Spinal cord (tissue), 10 donors: ENCODE measurements around the gene GP1BB. TPM values are rescaled to one million over a fixed set of nuclear protein-coding genes. Genes with fewer than 3 reads are reported as not detected.

Source experiments
- DNase-seq, 6 donors: peaks; one replicate each; pipeline versions ENCODE4 v3.0.0 to v3.0.0-alpha.2; 2013 to 2015; ENCODE audit warnings: low spot score in 6 of 6, low read depth in 4 of 6
- H3K27ac ChIP-seq: one replicate; pipeline ENCODE4 v1.5.1; 2013; ENCODE audit warnings: low read depth, low read length, control low read depth
- H3K27me3 ChIP-seq: one replicate; pipeline ENCODE4 v1.6.1; 2013; ENCODE audit warnings: low read length; ENCODE audit not compliant: control insufficient read depth, insufficient read depth
- H3K36me3 ChIP-seq: one replicate; pipeline ENCODE4 v1.6.1; 2013; ENCODE audit warnings: low read length; ENCODE audit not compliant: control insufficient read depth, insufficient read depth
- H3K4me1 ChIP-seq: one replicate; pipeline ENCODE4 v1.6.1; 2013; ENCODE audit warnings: low read length; ENCODE audit not compliant: control insufficient read depth, insufficient read depth
- H3K4me3 ChIP-seq: one replicate; pipeline ENCODE4 v1.5.1; 2013; ENCODE audit warnings: low read depth, low read length, control low read depth
- H3K9me3 ChIP-seq: one replicate; pipeline ENCODE4 v1.6.1; 2013; ENCODE audit warnings: low read length; ENCODE audit not compliant: control insufficient read depth, insufficient read depth
- WGBS: methylation state at CpG from one replicate; pipeline ENCODE4 v1.1.5; 2013; ENCODE audit warnings: missing lambda C conversion rate; ENCODE audit not compliant: insufficient coverage; 5-methylcytosine and 5-hydroxymethylcytosine counted together
- polyA plus RNA-seq, 2 donors: library from polyadenylated mRNA; unstranded; fragments of 120-200 nt; gene quantifications; one replicate each; pipeline ENCODE4 v1.2.1, GENCODE V29; 2013; ENCODE audit not compliant: insufficient read length in 2 of 2
- total RNA-seq, 2 donors: library from RNA; depleted of rRNA in 1 of 2; stranded (reverse); fragments of 120-200 nt in 1 of 2; fragments of >200 nt in 1 of 2; gene quantifications; one replicate each; pipeline versions ENCODE4 v1.2.3 to v1.2.4, GENCODE V29; 2013 to 2014
- donor health status: healthy.

GP1BB gene
- total and polyA plus RNA-seq, 4 donors: 5.3 to 50.5 (median 27.1) TPM

DNA sequence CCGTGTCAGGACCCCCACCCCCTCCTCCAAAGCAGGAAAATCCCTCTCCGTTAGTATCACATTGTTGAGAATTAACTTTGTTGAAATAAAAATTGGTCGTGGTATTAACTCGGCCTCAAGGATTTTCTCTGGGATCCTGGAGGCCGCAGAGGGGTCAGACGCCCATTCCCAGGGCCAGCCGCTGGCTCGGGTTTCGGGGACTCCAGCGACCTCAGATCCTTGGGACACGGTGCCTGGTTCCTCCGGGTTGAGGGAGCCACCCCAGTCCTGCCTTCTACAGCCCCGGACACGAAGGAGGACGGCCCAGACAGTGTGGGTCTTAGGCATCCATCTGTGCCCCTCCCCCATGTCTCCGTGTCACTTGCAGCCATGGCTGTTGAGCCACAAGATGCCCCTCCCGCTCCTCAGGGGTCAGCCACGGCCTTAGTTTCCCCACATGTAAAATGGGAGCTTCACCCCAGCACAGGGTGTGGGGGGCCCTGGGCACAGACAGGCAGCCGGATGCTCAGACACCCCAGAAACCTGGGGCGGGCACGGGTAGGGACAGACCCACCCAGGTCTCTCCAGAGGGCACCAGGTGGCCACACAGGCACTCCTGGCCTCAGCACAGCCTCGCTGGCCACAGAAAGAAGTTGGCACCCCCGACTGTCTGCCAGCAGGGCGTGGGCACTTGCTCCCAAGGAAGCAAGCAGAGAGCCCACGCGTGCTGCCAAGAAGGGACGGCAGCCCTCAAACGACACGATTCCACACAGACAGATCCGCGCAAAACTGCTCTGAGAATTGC is 15.5 kb downstream of the GP1BB start:
- WGBS: 61% methylated on average over 27 of the region's 31 CpGs
- Histone ChIP-seq H3K36me3 (no peaks in the 10 kb centered on the region), H3K4me1 (peaks cover 15% of the 10 kb centered on the region), H3K4me3 (no peak overlapping the region), H3K27me3 (peaks cover 5% of the 10 kb centered on the region), H3K9me3 (no peaks in the 10 kb centered on the region), H3K27ac (no peak overlapping the region)
- DNase-seq: no peak

GRCh38 chr22:19739448-19739895 is 16.1 kb downstream of the GP1BB start:
- Histone ChIP-seq H3K27ac (no peak overlapping the region), H3K36me3 (no peaks in the 10 kb centered on the region), H3K4me1 (peaks cover 15% of the 10 kb centered on the region), H3K27me3 (peaks cover 5% of the 10 kb centered on the region), H3K4me3 (no peak overlapping the region), H3K9me3 (no peaks in the 10 kb centered on the region)
- 51% methylated on average over 16 of the region's 16 CpGs for WGBS
- no peak for DNase-seq

DNA sequence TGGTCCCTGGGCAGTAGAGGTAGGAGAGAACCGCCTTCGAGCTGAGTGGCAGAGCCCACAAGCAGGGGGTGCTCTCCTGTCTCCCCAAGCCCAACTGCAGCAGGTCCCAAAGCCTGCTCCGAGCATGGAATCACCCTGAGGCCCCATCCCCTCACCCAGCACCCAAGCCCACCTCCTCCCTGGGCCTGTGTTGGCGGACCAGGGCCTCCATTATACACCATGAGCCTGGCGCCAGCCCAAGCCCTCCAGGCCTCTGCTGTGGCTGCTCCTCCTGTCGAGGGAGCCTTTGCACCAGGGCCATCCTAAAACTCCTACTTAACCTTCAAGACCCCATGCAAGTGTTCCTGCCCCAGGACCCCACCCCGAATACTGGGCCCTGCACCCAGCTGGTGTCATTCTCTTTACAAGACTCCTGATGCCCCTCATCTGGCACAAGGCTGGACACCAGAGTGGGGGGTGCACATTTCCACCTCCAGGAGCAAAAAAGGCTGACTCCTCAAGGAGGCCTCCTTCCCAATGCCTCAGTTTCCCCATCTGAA is 16.6 kb downstream of the GP1BB start:
- H3K4me1 ChIP-seq: peaks cover 15% of the 10 kb centered on the region
- 87% methylated on average over 5 of the region's 7 CpGs for WGBS

GRCh38 chr22:19740586-19740985 is 17.2 kb downstream of the GP1BB start:
- Histone ChIP-seq H3K4me3 (no peak overlapping the region), H3K27me3 (peaks cover 3% of the 10 kb centered on the region), H3K27ac (no peak overlapping the region), H3K36me3 (peaks cover 3% of the 10 kb centered on the region), H3K9me3 (no peaks in the 10 kb centered on the region), H3K4me1 (peaks cover 19% of the 10 kb centered on the region)
- DNase-seq: no peak
- WGBS: 77% methylated on average over 14 of the region's 15 CpGs

More for the DNA sequence above, 16.6 kb downstream of the GP1BB start:
- no peaks in the 10 kb centered on the region for H3K9me3 ChIP-seq
- H3K27ac ChIP-seq: no peak overlapping the region
- H3K27me3 ChIP-seq: peaks cover 5% of the 10 kb centered on the region
- no peak overlapping the region for H3K4me3 ChIP-seq
- H3K36me3 ChIP-seq: no peaks in the 10 kb centered on the region
- no peak for DNase-seq

DNA sequence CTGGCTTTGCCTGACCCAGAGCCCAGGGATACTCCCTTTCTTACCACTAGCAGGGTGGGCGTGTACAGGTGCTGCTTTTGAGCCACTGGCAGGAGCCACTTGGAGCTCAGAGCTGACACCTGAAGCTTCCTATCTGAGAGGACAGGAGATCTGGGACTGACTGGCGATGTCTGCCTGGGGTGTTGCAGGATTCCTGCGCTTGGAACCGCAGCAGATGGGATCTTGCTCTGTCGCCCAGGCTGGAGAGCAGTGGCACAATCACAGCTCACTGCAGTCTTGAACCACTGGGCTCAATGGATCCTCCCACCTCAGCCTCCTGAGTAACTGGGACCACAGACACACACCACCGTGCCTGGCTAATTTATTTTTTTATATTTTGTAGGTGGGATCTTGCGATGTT is 17.7 kb downstream of the GP1BB start:
- H3K27ac ChIP-seq: no peak overlapping the region
- no peaks in the 10 kb centered on the region for H3K27me3 ChIP-seq
- 91% methylated on average over 5 of the region's 7 CpGs for WGBS
- H3K36me3 ChIP-seq: peaks cover 3% of the 10 kb centered on the region
- peaks cover 24% of the 10 kb centered on the region for H3K4me1 ChIP-seq
- no peaks in the 10 kb centered on the region for H3K9me3 ChIP-seq
- DNase-seq: no peak
- H3K4me3 ChIP-seq: no peak overlapping the region

- H3K27me3 ChIP-seq: no peaks in the 10 kb centered on the region
- WGBS: 84% methylated on average over 13 of the region's 21 CpGs
- no peak overlapping the region for H3K27ac ChIP-seq
Measured at GRCh38 chr22:19742160-19743066, 19.1 kb downstream of the GP1BB start.

GRCh38 chr22:19743081-19743480 is 19.7 kb downstream of the GP1BB start:
- H3K36me3 ChIP-seq: peaks cover 3% of the 10 kb centered on the region
- no peaks in the 10 kb centered on the region for H3K9me3 ChIP-seq
- no peak overlapping the region for H3K4me3 ChIP-seq
- H3K4me1 ChIP-seq: peaks cover 22% of the 10 kb centered on the region
- H3K27me3 ChIP-seq: no peaks in the 10 kb centered on the region
- 98% methylated on average over 5 of the region's 6 CpGs for WGBS
- H3K27ac ChIP-seq: no peak overlapping the region
- no peak for DNase-seq

More at GRCh38 chr22:19742160-19743066, 19.1 kb downstream of the GP1BB start:
- peaks cover 22% of the 10 kb centered on the region for H3K4me1 ChIP-seq
- no peak overlapping the region for H3K4me3 ChIP-seq
- DNase-seq: no peak
- H3K9me3 ChIP-seq: no peaks in the 10 kb centered on the region
- peaks cover 3% of the 10 kb centered on the region for H3K36me3 ChIP-seq

GRCh38 chr22:19743651-19744050 is 20.3 kb downstream of the GP1BB start:
- H3K9me3 ChIP-seq: no peaks in the 10 kb centered on the region
- H3K27ac ChIP-seq: no peak overlapping the region
- no peak for DNase-seq
- peaks cover 22% of the 10 kb centered on the region for H3K4me1 ChIP-seq
- WGBS: 93% methylated on average over 4 of the region's 4 CpGs
- peaks cover 3% of the 10 kb centered on the region for H3K36me3 ChIP-seq
- H3K4me3 ChIP-seq: no peak overlapping the region
- H3K27me3 ChIP-seq: no peaks in the 10 kb centered on the region

GRCh38 chr22:19744350-19745006 is 21.1 kb downstream of the GP1BB start:
- H3K9me3 ChIP-seq: no peaks in the 10 kb centered on the region
- no peak overlapping the region for H3K27ac ChIP-seq
- no peak overlapping the region for H3K4me3 ChIP-seq
- WGBS: 83% methylated on average over 13 of the region's 13 CpGs
- peaks cover 3% of the 10 kb centered on the region for H3K36me3 ChIP-seq
- DNase-seq: no peak
- no peaks in the 10 kb centered on the region for H3K27me3 ChIP-seq
- peaks cover 22% of the 10 kb centered on the region for H3K4me1 ChIP-seq
